Neural progenitor cell (in vitro differentiated cells): ENCODE results near the gene PBX4. TPM values are rescaled to one million over a fixed set of nuclear protein-coding genes. Genes with fewer than 3 reads are reported as not detected.
A peak's percentile ranks its signal among the peaks of the same experiment; 100 is the strongest.

Experiments used
- DNase-seq: peaks from one replicate; pipeline ENCODE4 v3.0.0-alpha.2; 2016; ENCODE audit warnings: low spot score
- H2AFZ ChIP-seq: fragments of 200-600 bp; sonication (generic); replicated peaks from 2 replicates; pipeline ENCODE4 v1.6.1; 2016; ENCODE audit warnings: antibody characterized with exemption
- H3F3A ChIP-seq: fragments of 200-600 bp; sonication (generic); 2 replicates; pipeline ENCODE4 v1.6.1; 2016; ENCODE audit warnings: antibody characterized with exemption, low read depth
- H3K27ac ChIP-seq: fragments of 200-600 bp; sonication (generic); 2 replicates; pipeline ENCODE4 v1.5.1; 2016; ENCODE audit warnings: mild to moderate bottlenecking
- H3K27me3 ChIP-seq: fragments of 200-600 bp; sonication (generic); 2 replicates; pipeline ENCODE4 v1.6.1; 2016; ENCODE audit warnings: mild to moderate bottlenecking, moderate library complexity
- H3K36me3 ChIP-seq: fragments of 200-600 bp; sonication (generic); 2 replicates; pipeline ENCODE4 v1.5.1; 2016
- H3K4me1 ChIP-seq: fragments of 200-600 bp; sonication (generic); 2 replicates; pipeline ENCODE4 v1.6.1; 2016; ENCODE audit warnings: mixed run types
- H3K4me2 ChIP-seq: fragments of 200-600 bp; sonication (generic); 2 replicates; pipeline ENCODE4 v1.6.1; 2016
- H3K4me3 ChIP-seq: fragments of 200-600 bp; sonication (generic); 2 replicates; pipeline ENCODE4 v1.5.1; 2016
- H3K79me2 ChIP-seq: fragments of 200-600 bp; sonication (generic); 2 replicates; pipeline ENCODE4 v1.6.1; 2016; ENCODE audit warnings: low read depth
- H3K9ac ChIP-seq: fragments of 200-600 bp; sonication (generic); 2 replicates; pipeline ENCODE4 v1.6.1; 2016
- H3K9me3 ChIP-seq: fragments of 200-600 bp; sonication (generic); 2 replicates; pipeline ENCODE4 v1.5.1; 2016; ENCODE audit warnings: low read depth
- H4K20me1 ChIP-seq: fragments of 200-600 bp; sonication (generic); 2 replicates; pipeline ENCODE4 v1.6.1; 2016; ENCODE audit warnings: low read depth
- H3K27ac Mint-ChIP-seq: 3 replicates; pipeline ENCODE4 v1.8.0; 2021; ENCODE audit warnings: mixed read lengths
- H3K27me3 Mint-ChIP-seq: 2 replicates; pipeline ENCODE4 v1.8.0; 2022; ENCODE audit warnings: low read depth, mild to moderate bottlenecking, inconsistent platforms, moderate library complexity, mixed read lengths; ENCODE audit not compliant: insufficient read depth
- H3K36me3 Mint-ChIP-seq: 3 replicates; pipeline ENCODE4 v1.8.0; 2021; ENCODE audit warnings: mixed read lengths
- H3K4me1 Mint-ChIP-seq: 3 replicates; pipeline ENCODE4 v1.8.0; 2021; ENCODE audit warnings: mixed read lengths
- H3K4me3 Mint-ChIP-seq: 3 replicates; pipeline ENCODE4 v1.8.0; 2021; ENCODE audit warnings: mild to moderate bottlenecking, moderate library complexity, mixed read lengths
- H3K9me3 Mint-ChIP-seq: 3 replicates; pipeline ENCODE4 v1.8.0; 2020; ENCODE audit warnings: mixed read lengths
- CTCF ChIP-seq: fragments of 200-600 bp; sonication (generic); IDR thresholded peaks from 2 replicates; pipeline ENCODE4 v1.5.1; 2017; ENCODE audit warnings: antibody characterized with exemption, mild to moderate bottlenecking
- EZH2 ChIP-seq: fragments of 200-600 bp; sonication (generic); IDR thresholded peaks from 2 replicates; pipeline ENCODE4 v1.6.1; 2017; ENCODE audit warnings: antibody characterized with exemption, mild to moderate bottlenecking, moderate library complexity
- EZH2phosphoT487 ChIP-seq: fragments of 200-600 bp; sonication (generic); IDR thresholded peaks from 2 replicates; pipeline ENCODE4 v1.6.1; 2017; ENCODE audit warnings: antibody characterized with exemption
- total RNA-seq: library from RNA; depleted of rRNA; stranded (reverse); fragments of >200 nt; gene quantifications from 2 replicates; pipeline ENCODE4 v1.2.3, GENCODE V29; 2015; ENCODE audit warnings: low replicate concordance

PBX4 gene
- total RNA-seq, 1 donor from 2014 or later, result 3.2 TPM

GRCh38 chr19:19517235-19517619, 101.3 kb downstream of the PBX4 start:
- H2AFZ ChIP-seq, result no peak overlapping the region
- H3K36me3 ChIP-seq, result peaks cover 4% of the 10 kb centered on the region
- Mint-ChIP-seq H3K4me1 (peaks cover 12% of the 10 kb centered on the region), H3K4me3 (peak overlapping the region; percentile 96), H3K36me3 (peaks cover 19% of the 10 kb centered on the region), H3K27ac (no peak overlapping the region), H3K9me3 (no peaks in the 10 kb centered on the region), H3K27me3 (no peaks in the 10 kb centered on the region)
- peak overlapping the region; percentile 90 for H3K4me2 ChIP-seq
- TF ChIP-seq CTCF (no peak), EZH2 (no peak), EZH2phosphoT487 (no peak)
- H4K20me1 ChIP-seq, result peaks cover 24% of the 10 kb centered on the region
- H3K9me3 ChIP-seq, result no peaks in the 10 kb centered on the region
- peaks cover 62% of the 10 kb centered on the region for H3K79me2 ChIP-seq
- H3F3A ChIP-seq, result no peaks in the 10 kb centered on the region
- H3K9ac ChIP-seq, result no peak overlapping the region
- no peak for DNase-seq
- no peaks in the 10 kb centered on the region for H3K4me1 ChIP-seq
- H3K4me3 ChIP-seq, result peak overlapping the region; percentile 72
- H3K27ac ChIP-seq, result no peak overlapping the region
- H3K27me3 ChIP-seq, result no peaks in the 10 kb centered on the region

GRCh38 chr19:19515642-19516519, 102.6 kb downstream of the PBX4 start, which contains the start of gene NDUFA13:
NDUFA13 (plus strand) TSS chr19:19516225; CDS start chr19:19516239, 14 bp downstream.
- Mint-ChIP-seq H3K36me3 (peaks cover 16% of the 10 kb centered on the region), H3K27ac (peak within 1 kb of the TSS; percentile 90), H3K4me1 (peaks cover 12% of the 10 kb centered on the region), H3K27me3 (no peaks in the 10 kb centered on the region), H3K4me3 (peak within 1 kb of the TSS; percentile 96), H3K9me3 (no peaks in the 10 kb centered on the region)
- DNase-seq, result peak; percentile 95
- peak within 1 kb of the TSS; percentile 72 for H3K4me3 ChIP-seq
- no peaks in the 10 kb centered on the region for H3K4me1 ChIP-seq
- H4K20me1 ChIP-seq, result peaks cover 15% of the 10 kb centered on the region
- H3K4me2 ChIP-seq, result peak within 1 kb of the TSS; percentile 90
- H2AFZ ChIP-seq, result peak within 1 kb of the TSS; percentile 93
- no peaks in the 10 kb centered on the region for H3K9me3 ChIP-seq
- H3K27me3 ChIP-seq, result no peaks in the 10 kb centered on the region
- no peak within 1 kb of the TSS for H3K27ac ChIP-seq
- peaks cover 48% of the 10 kb centered on the region for H3K79me2 ChIP-seq
- H3F3A ChIP-seq, result no peaks in the 10 kb centered on the region
- TF ChIP-seq EZH2phosphoT487 (no peak), CTCF (peak; percentile 24)
- peak within 1 kb of the TSS; percentile 10 for H3K9ac ChIP-seq
- H3K36me3 ChIP-seq, result no peaks in the 10 kb centered on the region

DNA sequence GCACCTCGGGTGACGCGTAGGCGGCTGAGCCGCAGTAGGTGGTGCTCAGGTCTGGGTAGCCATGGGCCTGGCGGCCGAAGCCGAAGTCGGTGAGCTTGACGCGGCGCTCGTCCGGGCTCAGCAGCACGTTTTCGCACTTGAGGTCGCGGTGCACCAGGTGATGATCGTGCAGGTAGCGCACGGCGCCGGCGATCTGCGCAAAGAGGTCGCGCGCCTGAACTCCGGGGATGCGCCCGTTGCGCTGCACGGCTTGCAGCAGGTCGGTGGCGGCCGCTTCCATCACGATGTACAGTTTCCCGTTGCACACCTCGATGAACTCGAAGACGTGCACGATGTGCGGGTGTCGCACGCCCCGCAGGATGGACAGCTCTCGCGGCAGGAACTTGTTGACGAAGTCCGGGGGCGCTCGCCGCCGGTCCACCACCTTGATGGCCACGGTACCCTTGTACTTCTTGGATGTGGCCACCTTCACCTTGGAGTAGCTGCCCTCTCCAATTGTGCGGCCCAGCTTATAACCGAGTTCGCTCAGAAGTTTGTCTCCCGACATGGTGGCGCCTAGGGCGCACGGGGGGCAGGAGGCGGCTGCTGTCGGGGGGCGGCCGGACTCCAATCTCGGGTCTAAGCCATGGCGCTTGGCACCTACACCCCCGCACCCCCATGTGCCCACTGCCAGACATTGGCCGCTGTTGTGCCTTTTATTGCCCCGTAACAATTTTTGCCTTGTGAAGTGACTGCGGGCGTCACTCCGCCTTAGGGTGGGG, 103.4 kb downstream of the PBX4 start, which contains the start of gene TSSK6:
Gene TSSK6 (minus strand): TSS at position 668 of the 761 bp plus-strand sequence. CDS start 121 bp downstream, at position 547.
- DNase-seq, result no peak
- H3K79me2 ChIP-seq, result peaks cover 40% of the 10 kb centered on the region
- Mint-ChIP-seq H3K4me3 (peak within 1 kb of the TSS; percentile 96), H3K27me3 (no peaks in the 10 kb centered on the region), H3K27ac (peak within 1 kb of the TSS; percentile 90), H3K36me3 (peaks cover 10% of the 10 kb centered on the region), H3K4me1 (peaks cover 12% of the 10 kb centered on the region), H3K9me3 (no peaks in the 10 kb centered on the region)
- peak within 1 kb of the TSS; percentile 10 for H3K9ac ChIP-seq
- peaks cover 12% of the 10 kb centered on the region for H4K20me1 ChIP-seq
- H3K4me2 ChIP-seq, result peak within 1 kb of the TSS; percentile 90
- no peak for TF ChIP-seq EZH2phosphoT487
- TF ChIP-seq EZH2, result no peak
- TF ChIP-seq CTCF, result no peak
- no peaks in the 10 kb centered on the region for H3K4me1 ChIP-seq
- H3F3A ChIP-seq, result peaks cover 3% of the 10 kb centered on the region
- H3K4me3 ChIP-seq, result peak within 1 kb of the TSS; percentile 72
- H3K27ac ChIP-seq, result no peak within 1 kb of the TSS
- H3K36me3 ChIP-seq, result no peaks in the 10 kb centered on the region
- H3K9me3 ChIP-seq, result no peaks in the 10 kb centered on the region
- H2AFZ ChIP-seq, result peak within 1 kb of the TSS; percentile 93
- H3K27me3 ChIP-seq, result no peaks in the 10 kb centered on the region
